DMS53 treated with DMSO at 0.1 percent for 48 hours (cell line): ENCODE results near the gene ARL5B.

ENCODE experiments used
- DNase-seq: peaks from one replicate; lab custom pipeline; 2025; ENCODE audit not compliant: unreplicated experiment; lab: John Stamatoyannopoulos, UW

The ARL5B gene

DNA sequence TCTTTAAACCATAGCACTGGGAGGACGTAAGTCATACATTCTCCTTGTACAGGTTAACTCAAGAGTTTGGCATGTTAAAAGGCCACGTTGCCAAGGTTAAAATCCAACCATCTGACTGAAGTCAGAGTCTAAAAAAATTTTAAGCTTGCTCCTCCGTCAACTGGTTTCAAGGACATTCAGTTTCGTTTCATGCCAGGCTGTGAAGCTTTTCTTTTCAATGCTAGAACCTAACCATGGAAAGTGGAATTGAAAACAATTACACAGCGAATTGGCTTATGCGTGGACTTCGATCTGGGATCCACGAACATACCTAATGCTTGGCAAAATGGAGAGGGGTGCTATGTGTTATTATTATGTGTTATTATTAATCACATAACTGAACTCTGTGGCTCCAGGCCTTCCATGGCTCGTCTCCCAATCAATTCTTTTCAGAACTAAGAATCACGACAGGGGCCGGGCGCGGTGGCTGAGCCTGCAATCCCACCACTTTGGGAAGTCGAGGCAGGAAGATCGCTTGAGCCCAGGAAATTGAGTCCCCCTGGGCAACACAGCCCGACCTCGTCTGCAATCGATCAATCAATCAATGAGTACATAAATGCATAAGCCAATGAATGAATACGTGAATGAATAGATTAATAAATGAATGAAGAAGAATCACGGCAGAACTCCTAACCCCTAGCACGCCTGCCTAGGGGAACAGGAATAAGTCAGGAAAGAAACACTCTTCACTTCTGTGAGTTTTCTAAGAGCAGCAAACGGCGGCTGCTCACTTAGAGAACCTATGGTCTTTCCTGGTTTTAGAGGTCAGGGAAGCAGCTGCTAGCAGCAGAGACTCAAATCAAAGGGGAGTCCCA lies 733 bp upstream of the ARL5B start:
- DNase-seq = no peak

DNA sequence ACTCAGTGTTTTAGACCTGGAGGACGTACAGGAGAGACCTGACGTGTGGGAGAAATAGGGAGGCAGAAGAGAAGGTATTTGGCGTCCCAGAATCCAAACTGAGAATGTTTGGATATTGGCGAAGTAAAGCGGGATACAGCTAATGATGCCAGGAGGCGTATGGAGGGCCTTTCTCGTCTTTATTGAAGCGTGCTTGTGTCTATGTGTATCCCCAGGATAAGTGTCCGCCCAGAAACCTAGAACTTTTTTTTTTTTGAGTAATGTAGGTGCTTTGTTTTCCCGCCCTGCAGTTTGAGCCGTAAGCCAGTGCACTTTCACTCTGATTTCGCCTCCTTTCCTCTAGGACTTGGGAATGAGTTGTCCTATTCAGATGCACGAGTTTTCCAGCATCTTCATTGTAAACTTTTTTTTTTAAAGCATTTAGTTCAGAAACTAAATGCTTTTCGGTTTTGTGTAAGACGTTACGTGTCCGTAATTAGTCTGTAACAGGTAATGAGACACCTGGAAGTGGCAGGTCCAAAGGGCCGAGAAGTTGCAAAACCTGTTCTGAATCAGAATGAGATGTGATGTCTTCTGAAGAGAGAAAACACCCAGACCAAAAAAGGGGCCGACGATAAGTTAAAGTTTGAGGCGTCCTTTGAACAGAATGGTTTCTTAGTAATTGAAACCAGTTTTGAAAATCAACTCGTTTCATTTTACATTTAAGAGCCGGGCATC lies 746 bp downstream of the ARL5B start:
- peak; percentile 72 for DNase-seq

DNA sequence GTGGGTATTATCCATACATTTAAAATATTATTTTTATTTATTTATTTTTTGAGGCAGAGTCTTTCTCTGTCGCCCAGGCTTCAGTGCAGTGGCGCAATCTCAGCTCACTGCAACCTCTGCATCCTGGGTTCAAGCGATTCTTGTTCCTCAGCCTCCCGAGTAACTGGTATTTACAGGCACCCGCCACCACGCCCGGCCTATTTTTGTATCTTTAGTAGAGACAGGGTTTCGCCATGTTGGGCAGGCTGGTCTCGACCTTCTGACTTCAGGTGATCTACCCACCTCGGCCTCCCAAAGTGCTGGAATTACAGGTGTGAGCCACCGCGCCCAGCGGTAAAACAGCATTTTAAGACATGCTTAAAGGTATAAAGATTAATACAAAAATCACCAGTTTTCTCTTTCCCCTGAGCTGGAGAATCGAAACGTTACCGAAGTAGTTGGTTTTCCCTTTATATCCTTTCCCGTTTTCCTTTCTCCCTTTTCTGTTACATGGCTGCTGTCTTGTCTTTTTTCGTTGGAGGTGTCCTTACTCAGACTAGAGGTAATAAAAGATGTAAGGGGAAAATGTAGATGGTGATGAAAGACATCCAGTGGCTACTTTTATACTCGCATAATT lies 1.7 kb downstream of the ARL5B start:
- no peak for DNase-seq

DNA sequence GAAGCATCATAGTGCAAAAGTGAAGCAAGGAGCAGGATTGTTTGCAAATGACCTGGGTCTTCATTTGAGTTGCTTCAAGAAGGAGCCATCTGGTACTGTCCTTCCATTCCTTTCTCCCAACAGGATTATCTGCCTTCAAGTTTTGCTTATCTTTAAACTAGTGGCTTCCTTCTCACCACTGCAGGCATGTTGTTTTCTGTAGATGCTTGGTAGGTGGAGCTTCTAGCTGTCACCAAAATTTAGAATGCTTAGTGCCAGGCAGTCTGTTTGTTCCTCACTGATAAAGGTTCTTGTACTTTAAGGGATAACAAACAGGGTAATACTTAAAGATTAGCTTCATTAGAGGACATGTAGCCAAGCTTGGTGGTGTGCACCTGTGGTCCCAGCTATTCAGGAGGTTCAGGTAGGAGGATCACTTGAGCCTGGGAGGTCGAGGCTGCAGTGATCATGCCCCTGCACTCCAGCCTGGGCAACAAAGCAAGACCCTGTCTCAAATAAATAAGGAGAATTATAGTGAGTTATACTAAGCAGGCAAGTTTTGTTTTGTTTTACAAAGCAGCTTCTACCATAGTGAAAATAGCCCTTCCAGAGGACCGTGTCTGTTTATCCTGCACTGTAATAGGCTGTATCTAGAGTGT lies 5.7 kb downstream of the ARL5B start:
- no peak for DNase-seq

DNA sequence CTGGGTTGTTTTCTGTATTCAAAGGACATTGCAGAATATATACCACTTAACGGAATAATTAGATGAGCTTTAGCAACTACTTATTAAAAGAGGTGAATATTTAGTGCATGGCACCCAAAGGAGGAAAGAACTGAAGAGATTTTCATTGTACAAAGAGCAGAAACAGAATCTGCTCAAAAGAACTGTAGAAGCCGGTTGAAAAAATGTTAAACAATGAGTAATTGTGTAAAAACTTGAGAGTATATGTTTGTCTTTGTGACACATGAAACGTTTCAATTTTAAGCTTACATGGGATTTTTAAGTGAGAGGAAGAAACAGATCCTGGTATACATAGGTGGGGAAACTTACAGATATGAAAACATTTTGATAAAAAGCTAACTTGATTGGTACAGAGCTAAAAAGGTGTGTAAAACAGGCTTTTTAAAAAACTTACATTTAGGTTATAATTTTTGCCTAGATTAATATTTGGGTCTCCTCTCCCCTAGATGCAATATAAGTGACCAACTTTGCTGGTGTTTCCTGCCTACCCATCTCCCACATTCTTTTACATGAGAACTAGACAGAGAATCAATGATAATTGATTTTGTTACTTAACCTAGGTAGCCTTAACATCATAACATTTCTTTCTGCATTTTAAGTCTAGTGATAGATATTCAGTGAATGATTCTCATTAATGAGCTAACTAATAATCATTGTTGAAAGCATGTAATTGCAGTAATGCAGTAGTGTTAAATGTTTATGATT lies 6.8 kb downstream of the ARL5B start:
- DNase-seq = no peak

DNA sequence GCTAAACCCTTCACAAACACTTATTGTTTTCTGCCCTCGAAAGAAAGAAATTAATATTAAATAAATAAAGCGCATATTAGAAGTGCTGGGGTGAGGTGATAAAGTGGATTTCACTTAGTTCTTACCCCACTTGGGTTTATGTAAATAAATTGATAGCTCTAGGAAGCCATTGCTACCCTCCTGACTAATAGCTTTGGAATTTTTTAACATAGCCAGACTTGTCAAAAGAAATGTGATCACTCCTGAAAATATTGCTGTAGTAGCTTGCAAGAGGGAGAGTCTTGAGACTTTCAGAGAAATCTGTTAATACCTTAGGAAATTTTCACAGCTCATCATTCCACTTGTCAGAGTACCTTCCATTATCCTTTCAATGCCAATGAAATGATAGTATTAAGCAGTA lies 7.6 kb downstream of the ARL5B start:
- no peak for DNase-seq

DNA sequence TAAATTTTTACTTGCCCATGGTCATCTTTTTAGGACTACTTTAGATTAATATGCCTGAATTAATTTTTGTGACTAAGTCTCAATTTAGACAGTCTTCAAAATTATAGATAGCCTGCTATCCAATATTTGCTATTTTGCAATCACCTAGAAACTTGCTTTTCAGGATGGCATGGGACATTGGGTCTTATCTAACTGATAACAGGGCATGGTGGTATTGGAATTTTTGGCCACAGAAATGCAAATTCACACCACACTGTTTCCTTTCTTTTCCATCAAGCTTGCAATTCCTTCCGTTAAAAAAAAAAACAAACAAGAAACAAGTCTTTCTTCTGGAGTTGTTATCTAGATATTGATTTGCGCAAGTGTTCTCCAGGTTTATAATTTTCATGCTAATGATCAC lies 8.8 kb downstream of the ARL5B start:
- DNase-seq = no peak

DNA sequence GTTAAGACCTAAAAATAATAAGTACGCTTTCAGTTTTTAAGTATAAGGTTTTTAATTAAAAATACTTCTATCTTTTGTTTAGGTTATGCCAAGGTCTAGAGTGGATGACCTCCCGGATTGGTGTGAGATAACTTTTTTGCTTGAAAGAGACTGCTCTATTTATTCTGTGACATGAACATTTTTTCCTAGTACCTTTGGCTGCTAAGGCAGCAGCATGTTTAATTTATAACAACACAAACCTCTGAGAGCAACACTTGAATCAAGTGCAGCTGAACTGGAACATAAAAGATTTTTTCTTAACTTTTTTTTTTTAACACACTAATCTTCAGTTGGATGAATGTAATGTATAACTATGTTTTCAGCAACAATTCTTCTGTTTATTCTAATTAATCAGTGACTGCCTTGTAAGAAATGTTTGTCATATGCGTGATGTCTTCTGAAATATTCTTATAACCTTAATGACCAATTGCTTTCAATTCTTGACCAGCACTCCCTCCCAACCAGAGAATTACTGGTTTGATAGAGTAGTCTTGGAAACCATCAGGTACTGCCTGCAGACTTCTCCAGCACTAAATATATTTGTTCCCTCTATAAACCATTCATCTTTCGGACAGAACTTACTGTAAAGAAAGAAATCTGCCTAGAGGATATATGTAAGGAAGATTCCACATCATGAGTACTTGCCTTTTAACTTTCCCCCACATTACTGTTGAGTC lies 16.0 kb downstream of the ARL5B start:
- no peak for DNase-seq

DNA sequence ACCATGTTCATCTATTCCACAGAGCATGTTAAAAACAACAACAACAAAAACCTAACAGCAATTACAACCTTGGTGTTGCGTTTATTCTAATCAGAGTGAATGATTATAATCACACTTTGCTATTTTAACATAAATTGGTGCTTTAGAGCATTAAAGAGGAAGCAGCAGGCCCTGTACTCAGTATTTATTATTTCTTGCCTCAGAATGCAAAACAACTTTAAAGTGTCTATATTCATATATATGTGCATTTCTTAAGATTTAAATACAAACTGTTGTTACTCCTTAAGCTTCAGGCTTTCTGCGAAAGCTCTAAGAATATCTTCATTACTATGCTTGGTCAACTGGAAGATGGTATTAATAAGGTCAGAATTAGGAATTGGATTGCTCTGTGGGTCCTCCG lies 21.5 kb downstream of the ARL5B start:
- DNase-seq = no peak

DNA sequence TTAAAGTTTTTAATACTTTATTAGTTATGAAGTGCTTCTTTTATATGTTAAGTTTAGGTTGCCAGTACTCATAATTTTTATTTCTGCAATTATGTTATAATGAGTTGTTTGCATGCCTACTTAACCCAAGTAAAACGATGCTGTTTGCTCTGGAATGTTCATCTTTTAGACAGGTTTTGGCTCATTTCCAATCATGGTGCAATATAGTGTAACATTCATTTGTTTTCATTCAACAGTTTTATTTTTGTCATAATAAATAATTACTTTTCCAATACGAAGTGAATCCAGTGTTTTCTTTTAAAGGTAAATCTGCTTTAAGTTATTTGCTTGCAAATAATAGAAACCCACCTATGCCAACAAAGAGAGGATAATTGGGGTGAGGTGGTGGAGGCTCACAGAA lies 22.1 kb downstream of the ARL5B start:
- DNase-seq = no peak

DNA sequence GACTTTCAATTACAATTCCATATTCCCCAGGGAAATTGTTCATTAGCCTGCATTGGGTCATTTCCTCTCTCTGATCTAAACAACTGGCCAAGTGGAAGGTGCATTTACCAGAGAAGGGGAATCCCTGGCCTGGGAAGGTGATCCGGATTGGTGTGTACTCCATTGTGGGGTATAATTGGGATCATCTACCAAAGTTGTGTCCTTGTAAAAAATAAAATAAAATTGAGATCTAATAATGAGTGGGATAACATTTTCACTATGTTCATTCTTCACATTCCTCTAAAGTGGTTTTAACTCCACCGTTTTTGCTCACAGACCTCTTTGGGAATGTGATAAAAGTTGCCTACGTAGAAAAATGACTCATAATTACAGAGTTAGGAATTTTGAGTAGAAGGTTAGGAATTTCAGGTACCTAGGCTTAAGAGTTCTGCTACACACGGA lies 22.8 kb downstream of the ARL5B start:
- DNase-seq = no peak

DNA sequence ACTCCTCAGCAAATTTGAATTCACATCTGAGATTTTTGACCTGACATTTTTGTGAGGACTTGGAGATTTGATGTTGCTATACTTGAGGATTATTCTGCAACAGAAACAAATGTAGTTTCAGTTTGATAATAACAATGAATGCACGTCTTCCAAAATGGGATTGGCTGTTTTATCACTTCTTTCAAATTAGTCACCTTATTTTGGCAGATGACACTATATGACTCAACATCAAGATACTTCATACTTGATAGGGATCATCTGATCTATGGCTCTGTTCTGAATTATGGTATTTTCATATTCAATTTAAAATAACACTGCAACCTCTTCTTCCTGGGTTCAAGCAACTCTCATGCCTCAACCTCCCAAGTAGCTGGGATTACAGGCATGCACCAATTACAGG lies 24.2 kb downstream of the ARL5B start:
- DNase-seq = no peak

DNA sequence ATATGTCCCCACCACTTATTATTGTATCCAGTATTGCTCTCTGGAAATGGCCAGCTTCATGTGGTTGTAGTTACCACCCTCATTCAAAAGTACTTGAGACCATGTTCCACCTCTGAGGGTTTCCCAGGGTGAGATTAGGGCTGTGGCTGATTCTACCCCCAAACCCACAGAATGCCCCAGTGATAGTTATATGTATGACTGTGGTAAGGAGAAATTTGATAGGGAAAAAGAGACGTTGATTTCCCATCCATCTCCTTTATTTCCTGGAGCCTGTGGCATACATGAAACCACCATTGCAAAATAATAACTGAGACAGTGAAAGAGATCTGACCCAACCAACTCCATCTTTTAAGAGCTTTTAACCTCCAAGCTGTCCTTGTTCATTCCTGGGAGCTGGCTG lies 25.2 kb downstream of the ARL5B start:
- DNase-seq = no peak

DNA sequence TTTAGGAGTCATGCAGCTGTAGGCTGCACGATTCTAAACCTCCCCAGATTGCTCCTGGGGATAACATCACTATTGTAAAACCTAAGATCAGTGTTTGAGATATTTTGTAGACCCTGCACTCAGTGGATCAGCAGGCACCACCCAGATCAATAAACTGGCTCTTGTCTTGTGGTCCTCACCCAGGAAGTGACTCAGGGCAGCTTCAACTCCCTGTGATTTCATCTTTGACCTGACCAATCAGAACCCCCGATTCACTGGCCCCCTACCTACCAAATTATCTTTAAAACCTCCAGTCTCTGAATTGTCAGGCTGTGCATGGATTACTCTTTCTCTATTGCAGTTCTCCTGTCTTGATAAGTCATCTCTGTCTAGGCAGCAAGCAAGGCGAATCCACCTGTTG lies 25.7 kb downstream of the ARL5B start:
- no peak for DNase-seq

DNA sequence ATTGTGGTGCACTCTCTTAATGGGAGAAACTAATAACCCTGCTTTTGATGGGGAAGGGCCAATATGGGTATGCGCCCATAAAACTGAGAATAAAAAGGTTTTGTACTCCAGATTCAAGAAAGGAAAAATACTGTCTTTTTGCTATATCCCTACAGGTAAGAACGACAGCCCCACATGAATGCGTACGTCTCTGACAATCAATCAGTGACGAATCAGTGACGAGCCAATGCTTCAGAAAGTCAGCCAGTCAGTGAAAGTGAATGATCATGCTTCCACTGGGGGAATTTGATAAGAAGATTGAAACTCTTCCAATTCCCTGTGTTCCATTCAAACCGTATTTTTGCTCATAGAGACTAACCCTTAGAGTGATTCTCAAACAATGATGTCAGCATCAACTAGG lies 26.3 kb downstream of the ARL5B start:
- DNase-seq = no peak

DNA sequence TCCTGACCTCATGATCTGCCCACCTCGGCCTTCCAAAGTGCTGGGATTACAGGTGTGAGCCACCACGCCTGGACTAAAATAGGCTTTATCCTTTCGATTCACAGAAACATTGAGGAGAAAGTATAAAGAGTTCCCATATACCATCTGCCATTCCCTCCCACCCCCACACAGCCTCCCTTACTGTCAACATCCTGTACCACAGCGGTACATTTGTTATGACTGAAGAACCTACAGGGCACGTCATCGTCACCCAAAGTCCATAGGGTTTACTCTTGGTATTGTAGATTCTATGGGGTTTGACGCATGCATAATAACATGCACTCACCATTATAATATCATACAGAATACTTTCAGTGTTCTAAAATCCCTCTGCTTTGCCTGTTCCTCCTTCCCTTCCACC lies 28.0 kb downstream of the ARL5B start:
- no peak for DNase-seq

DNA sequence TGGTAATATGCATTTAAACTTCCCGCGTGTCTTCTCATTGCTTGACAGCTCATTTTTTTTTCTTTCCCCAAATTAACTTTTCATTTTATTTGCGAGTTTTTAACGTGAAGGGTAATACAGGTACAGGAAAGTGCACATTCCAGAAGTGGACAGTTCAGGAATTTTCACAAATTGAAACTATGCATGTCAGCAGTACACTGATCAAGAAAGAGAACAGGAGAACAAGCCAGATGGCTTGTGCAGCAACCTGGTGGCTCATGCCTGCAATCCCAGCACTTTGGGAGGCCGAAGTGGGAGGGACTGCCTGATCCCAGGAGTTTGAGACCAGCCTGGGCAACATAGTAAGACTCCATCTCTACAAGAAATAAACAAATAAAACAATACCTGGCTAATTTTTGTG lies 28.5 kb downstream of the ARL5B start:
- DNase-seq = no peak

DNA sequence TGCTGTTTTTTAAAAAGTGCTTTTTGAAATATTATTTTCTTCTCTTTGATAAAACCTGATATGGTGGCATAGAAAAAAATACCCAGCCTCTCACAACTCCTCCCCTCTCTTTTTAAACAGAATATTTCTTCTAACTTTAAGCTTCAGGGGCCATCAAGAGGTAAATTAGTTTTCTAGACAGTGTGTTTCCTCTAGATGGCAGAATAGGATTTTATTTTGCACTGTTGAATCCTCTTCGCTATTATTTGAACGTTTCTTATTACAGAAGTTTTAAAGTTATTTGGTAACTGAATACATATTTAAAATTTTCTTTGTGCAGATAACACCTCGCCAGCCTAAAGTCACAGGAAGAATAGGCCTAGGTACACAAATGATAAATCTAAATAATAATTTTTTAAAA lies 30.3 kb downstream of the ARL5B start:
- peak; percentile 55 for DNase-seq

DNA sequence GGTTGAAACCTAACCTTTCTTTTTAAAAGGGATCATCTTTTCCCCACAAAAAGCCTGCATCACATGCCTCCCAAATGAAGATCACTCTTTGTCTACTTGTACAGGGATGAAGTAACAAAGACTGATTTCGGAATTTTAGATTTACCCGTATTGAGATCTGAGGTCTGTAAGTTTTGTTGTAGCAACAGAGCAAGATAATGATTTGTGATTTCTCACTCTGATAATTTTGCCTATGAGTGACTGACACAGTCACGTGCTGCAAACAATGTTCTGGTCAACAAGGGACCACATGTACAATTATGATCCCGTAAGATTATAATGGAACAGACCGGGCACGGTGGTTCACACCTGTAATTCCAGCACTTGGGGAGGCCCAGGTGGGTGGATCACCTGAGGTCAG lies 31.3 kb downstream of the ARL5B start:
- no peak for DNase-seq
